CD4-positive, alpha-beta T cell (primary cell): Measurements from ENCODE around the gene RREB1. TPM values are rescaled to one million over a fixed set of nuclear protein-coding genes. Genes with fewer than 3 reads are reported as not detected.

Experiments
- ATAC-seq: fragments of 200-7000 bp; cut with Tn5 transposase; one replicate; pipeline ENCODE4 v1.10.0; 2022; ENCODE audit warnings: mild to moderate bottlenecking; ENCODE audit not compliant: poor library complexity
- CTCF ChIA-PET: fragments of 350-600 bp; sonication (Branson Sonifier 250); formaldehyde crosslinking; loops from one replicate; lab custom pipeline; 2021; ENCODE audit warnings: antibody characterized with exemption, inconsistent platforms; lab: Charles Lee
- POLR2A ChIA-PET: fragments of 350-600 bp; sonication (Branson Sonifier 250); formaldehyde crosslinking; loops from one replicate; lab custom pipeline; 2021; ENCODE audit warnings: antibody characterized with exemption, inconsistent platforms; lab: Charles Lee
- DNase-seq, 14 experiments: peaks; one replicate each; pipeline ENCODE4 v3.0.0-alpha.2; 2013 to 2020; ENCODE audit warnings: mixed read lengths in 2 of 14
- H3K27ac ChIP-seq, 2 donors: one replicate each; pipeline versions ENCODE4 v1.5.1 to v1.7.0; 2013; ENCODE audit warnings: low read length in 2 of 2, low read depth in 1 of 2, mild to moderate bottlenecking in 1 of 2
- H3K27me3 ChIP-seq, 2 experiments: 1 replicate in 1 of 2; 2 replicates in 1 of 2; pipeline versions ENCODE4 v1.6.1 to v1.7.0; 2013; ENCODE audit warnings: low read length in 2 of 2, control low read depth in 1 of 2, mild to moderate bottlenecking in 1 of 2, moderate library complexity in 1 of 2; ENCODE audit not compliant: insufficient read depth in 2 of 2, control insufficient read depth in 1 of 2
- H3K36me3 ChIP-seq: one replicate; pipeline ENCODE4 v1.6.1; 2013; ENCODE audit warnings: low read length, control low read depth; ENCODE audit not compliant: insufficient read depth
- H3K4me1 ChIP-seq: one replicate; pipeline ENCODE4 v1.6.1; 2013; ENCODE audit warnings: low read length, control low read depth; ENCODE audit not compliant: insufficient read depth
- H3K4me3 ChIP-seq: one replicate; pipeline ENCODE4 v1.5.1; 2013; ENCODE audit warnings: mild to moderate bottlenecking, low read length, moderate library complexity
- H3K9me3 ChIP-seq, 2 experiments: 1 replicate in 1 of 2; 2 replicates in 1 of 2; pipeline versions ENCODE4 v1.6.1 to v1.7.0; 2013; ENCODE audit warnings: low read length in 2 of 2, mild to moderate bottlenecking in 2 of 2, control low read depth in 1 of 2, moderate library complexity in 1 of 2; ENCODE audit not compliant: control insufficient read depth in 1 of 2, insufficient read depth in 1 of 2
- H3K27ac Mint-ChIP-seq: one replicate; pipeline ENCODE4 v1.8.0; 2020; ENCODE audit warnings: mixed read lengths
- H3K27me3 Mint-ChIP-seq: one replicate; pipeline ENCODE4 v1.8.0; 2021; ENCODE audit warnings: mixed read lengths
- H3K36me3 Mint-ChIP-seq: one replicate; pipeline ENCODE4 v1.8.0; 2021; ENCODE audit warnings: low read depth, mixed read lengths
- H3K4me1 Mint-ChIP-seq: one replicate; pipeline ENCODE4 v1.8.0; 2021; ENCODE audit warnings: low read depth, mixed read lengths
- H3K4me3 Mint-ChIP-seq: one replicate; pipeline ENCODE4 v1.8.0; 2020; ENCODE audit warnings: mild to moderate bottlenecking, mixed read lengths
- H3K9me3 Mint-ChIP-seq: one replicate; pipeline ENCODE4 v1.8.0; 2020; ENCODE audit warnings: mixed read lengths
- CTCF ChIP-seq: fragments of 200-600 bp; IDR thresholded peaks from one replicate; pipeline ENCODE4 v1.8.0; 2022; ENCODE audit warnings: antibody characterized with exemption, mild to moderate bottlenecking
- intact Hi-C, 2 experiments: fragments of 100-400 bp; cut with DNase I in 1 of 2; cut with micrococcal nuclease in 1 of 2; formaldehyde crosslinking; loops; one replicate each; pipeline versions ENCODE4 v1.15.1 to v1.9.0; 2023 to 2025; cut with DNase I, micrococcal nuclease
- total RNA-seq, 174 experiments: library from RNA in 2 of 174; stranded (reverse) in 2 of 174; gene quantifications; one replicate each; pipeline ENCODE4 v1.2.3 and lab custom pipeline; 2021 to 2026

RREB1 gene
- total RNA-seq, 2 experiments from 2014 or later: 56.5 to 60.0 TPM

GRCh38 chr6:7145885-7146828 is 38.4 kb downstream of the RREB1 start:
- peaks cover 73% of the 10 kb centered on the region for H3K4me1 Mint-ChIP-seq
- DNase-seq (peak in 2 of 14 experiments; percentile 42 to 44), ATAC-seq (peak; percentile 54)
- no peak overlapping the region for H3K4me3 ChIP-seq
- H3K27me3 ChIP-seq: no peaks in the 10 kb centered on the region
- ChIA-PET CTCF (interaction anchor here (1.0 to 1.2 kb wide), 6 partner anchors 8 to 37 kb away, joined by 3 to 6 read pairs (median 3); no protein-coding TSS in a partner anchor), POLR2A (interaction anchor here (0.8 to 1.5 kb wide), 9 partner anchors 8 to 60 kb away, joined by 3 to 7 read pairs (median 4); no protein-coding TSS in a partner anchor)
- no peaks in the 10 kb centered on the region for H3K36me3 Mint-ChIP-seq
- H3K4me3 Mint-ChIP-seq: peak overlapping the region; percentile 72
- intact Hi-C loops: no loop called here
- no peaks in the 10 kb centered on the region for H3K36me3 ChIP-seq
- TF ChIP-seq CTCF: no peak
- H3K4me1 ChIP-seq: peaks cover 40% of the 10 kb centered on the region
- H3K9me3 Mint-ChIP-seq: no peaks in the 10 kb centered on the region
- no peaks in the 10 kb centered on the region for H3K27me3 Mint-ChIP-seq
- H3K9me3 ChIP-seq: no peaks in the 10 kb centered on the region
- H3K27ac ChIP-seq: peak overlapping the region in 1 of 2 donors; percentile 9
- peak overlapping the region; percentile 78 for H3K27ac Mint-ChIP-seq

DNA sequence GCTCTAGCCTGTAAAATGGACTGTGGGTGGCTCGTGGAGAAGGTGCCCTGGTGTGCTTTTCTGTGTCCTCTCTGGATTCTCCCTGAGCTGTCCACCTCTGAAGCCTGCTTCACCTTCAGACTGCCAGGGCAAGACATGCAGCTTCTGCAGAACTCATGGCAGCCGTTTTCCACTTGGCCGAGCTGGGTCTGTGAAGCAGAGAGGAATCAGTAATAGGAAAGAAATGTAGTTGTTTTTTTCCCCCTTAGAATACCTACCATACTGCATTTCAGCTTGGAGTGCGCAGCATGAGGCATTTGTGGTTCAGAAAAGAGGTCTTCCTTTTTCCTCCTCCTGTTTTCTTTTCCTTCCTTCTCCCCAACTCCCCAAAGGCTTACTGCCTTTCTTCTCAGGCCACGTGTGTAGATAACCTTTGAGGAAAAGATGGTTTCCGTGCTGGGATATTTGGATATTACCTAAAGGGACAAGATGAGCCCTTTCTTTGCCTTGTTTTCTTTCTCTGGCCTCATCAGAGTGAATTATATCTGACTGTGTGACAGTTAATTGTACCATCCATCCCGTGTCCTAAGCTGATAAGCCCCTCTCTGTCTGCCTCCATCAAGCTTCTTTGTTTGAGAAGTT is 39.4 kb downstream of the RREB1 start:
- ATAC-seq: no peak
- intact Hi-C loops: no loop called here
- no peaks in the 10 kb centered on the region for H3K27me3 ChIP-seq
- H3K4me1 ChIP-seq: peaks cover 37% of the 10 kb centered on the region
- no peak overlapping the region for H3K27ac ChIP-seq
- H3K36me3 ChIP-seq: no peaks in the 10 kb centered on the region
- no peak overlapping the region for H3K4me3 ChIP-seq
- no peaks in the 10 kb centered on the region for H3K36me3 Mint-ChIP-seq
- no peaks in the 10 kb centered on the region for H3K27me3 Mint-ChIP-seq
- H3K9me3 ChIP-seq: no peaks in the 10 kb centered on the region
- H3K9me3 Mint-ChIP-seq: no peaks in the 10 kb centered on the region
- ChIA-PET CTCF (interaction anchor here (1.0 to 1.2 kb wide), 5 partner anchors 9 to 38 kb away, joined by 3 to 6 read pairs (median 3); no protein-coding TSS in a partner anchor), POLR2A (interaction anchor here (0.8 to 1.4 kb wide), 8 partner anchors 9 to 61 kb away, joined by 3 to 7 read pairs (median 4); no protein-coding TSS in a partner anchor)
- peak overlapping the region; percentile 78 for H3K27ac Mint-ChIP-seq
- TF ChIP-seq CTCF: no peak
- peaks cover 77% of the 10 kb centered on the region for H3K4me1 Mint-ChIP-seq
- no peak for DNase-seq
- H3K4me3 Mint-ChIP-seq: peak overlapping the region; percentile 72

GRCh38 chr6:7148100-7148822 is 40.5 kb downstream of the RREB1 start:
- DNase-seq: peak in 1 of 14 experiments; percentile 58
- Histone ChIP-seq H3K9me3 (no peaks in the 10 kb centered on the region), H3K27ac (no peak overlapping the region), H3K27me3 (no peaks in the 10 kb centered on the region), H3K4me3 (no peak overlapping the region), H3K4me1 (peaks cover 33% of the 10 kb centered on the region), H3K36me3 (no peaks in the 10 kb centered on the region)
- no peak for TF ChIP-seq CTCF
- Mint-ChIP-seq H3K36me3 (no peaks in the 10 kb centered on the region), H3K4me3 (no peak overlapping the region), H3K27ac (peak overlapping the region; percentile 78), H3K4me1 (peaks cover 80% of the 10 kb centered on the region), H3K27me3 (no peaks in the 10 kb centered on the region), H3K9me3 (no peaks in the 10 kb centered on the region)
- ATAC-seq: no peak
- intact Hi-C loops: no loop called here
- ChIA-PET CTCF (no interaction called here), POLR2A (no interaction called here)
